ENCODE results near the gene ATXN7L1.

- no peak for TF ChIP-seq GATA2 (IDR thresholded peaks at IDR 0.05; ENCODE audit: low read depth, low read length)
- TF ChIP-seq GATA3 (IDR thresholded peaks at IDR 0.05; ENCODE audit: low read depth, low read length) = no peak
These were observed 157.0 kb downstream of the ATXN7L1 start for GRCh38 chr7:105719395-105719794.

All from SH-SY5Y (cell line).